GM21619 (cell line): ENCODE measurements around the gene ZNF200.
"Not testable (repeated sequence)": the region's sequence is repeated elsewhere in the genome, so short reads cannot be mapped to it uniquely, and the experiment has no call there.

Experiments used
- ATAC-seq: cut with Tn5 transposase; IDR thresholded peaks from one replicate; pipeline ENCODE4 v1.9.1; 2021; ENCODE audit not compliant: unreplicated experiment

ZNF200 gene

DNA sequence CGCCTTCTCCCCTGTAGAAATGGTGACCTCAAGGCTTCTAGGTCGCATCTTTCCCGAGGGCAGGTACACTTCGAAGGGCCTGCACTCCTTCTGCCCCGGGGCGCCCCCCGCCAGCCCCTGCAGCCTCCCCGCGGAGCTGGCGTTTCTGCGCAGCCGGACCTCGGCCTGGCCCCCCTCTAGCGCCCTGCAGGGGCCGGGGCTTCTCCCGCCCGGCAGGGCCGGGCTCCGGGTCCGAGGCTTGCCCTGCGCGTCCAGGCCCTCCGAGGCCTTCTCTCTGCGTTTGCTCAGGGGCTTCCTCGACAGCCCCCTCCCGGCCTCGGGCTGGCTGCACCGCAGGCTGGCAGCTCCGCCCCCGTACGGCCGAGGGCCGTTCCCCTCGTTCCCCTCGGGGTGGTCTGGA lies 19.4 kb upstream of the ZNF200 start:
- ATAC-seq: no peak

DNA sequence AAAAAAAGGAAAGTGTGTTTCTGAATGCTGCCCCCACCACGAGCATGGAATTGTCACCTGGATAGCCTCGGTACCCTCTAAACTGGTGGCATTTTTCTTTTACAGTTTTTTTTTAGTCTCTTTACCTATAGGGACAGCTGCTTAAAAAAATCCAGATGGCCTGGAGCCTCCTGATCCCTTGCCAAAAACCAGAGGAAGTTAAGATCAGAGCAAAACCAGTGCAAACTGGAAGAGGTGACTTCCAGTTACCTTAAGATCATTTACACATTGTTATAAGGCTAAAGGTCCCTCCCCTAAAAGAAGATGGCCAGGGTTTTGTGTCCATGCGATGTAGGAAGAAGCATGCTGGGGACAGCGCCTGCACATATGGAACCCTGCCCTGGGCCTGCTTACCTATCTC lies 18.0 kb upstream of the ZNF200 start:
- ATAC-seq: no peak

DNA sequence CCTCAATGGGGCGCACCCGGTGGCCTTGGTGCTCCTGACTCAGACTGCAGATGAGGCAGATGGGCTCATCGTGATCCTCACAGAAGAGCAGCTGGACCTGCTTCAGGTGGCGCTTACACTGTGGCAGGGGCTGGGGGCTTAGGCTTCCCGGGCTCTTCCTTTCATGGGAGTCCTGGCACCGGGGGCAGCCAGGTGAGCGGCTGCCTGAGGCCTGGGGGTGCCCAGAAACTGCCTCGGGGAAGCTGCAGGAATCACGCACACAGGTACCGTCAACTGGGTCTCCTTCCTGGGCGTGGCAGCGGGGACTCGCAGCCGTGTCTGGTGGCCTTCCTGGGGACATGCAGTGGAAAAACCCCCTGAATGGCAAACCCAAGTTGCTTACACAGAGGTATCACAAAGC lies 14.5 kb upstream of the ZNF200 start:
- ATAC-seq: no peak

DNA sequence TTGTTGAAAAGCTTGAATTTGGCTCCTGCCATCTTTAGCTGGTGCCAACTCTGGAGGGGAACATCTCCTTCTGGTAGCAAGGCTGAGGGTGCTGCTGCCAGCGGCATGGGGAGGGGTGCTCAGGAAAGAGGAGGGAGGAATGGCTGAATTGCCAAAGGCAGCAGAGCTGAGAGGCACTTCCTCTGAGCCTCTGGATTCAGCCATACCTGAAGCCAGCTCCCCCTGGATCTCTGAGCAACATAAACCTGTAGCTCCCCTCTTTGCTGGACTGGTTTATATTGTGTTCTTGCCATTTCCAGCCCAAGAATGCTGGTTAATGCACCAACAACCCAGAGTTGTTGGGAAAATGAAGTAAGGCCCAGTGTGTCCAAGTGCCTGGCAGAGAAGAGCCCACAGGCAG lies 14.1 kb upstream of the ZNF200 start:
- ATAC-seq: no peak

DNA sequence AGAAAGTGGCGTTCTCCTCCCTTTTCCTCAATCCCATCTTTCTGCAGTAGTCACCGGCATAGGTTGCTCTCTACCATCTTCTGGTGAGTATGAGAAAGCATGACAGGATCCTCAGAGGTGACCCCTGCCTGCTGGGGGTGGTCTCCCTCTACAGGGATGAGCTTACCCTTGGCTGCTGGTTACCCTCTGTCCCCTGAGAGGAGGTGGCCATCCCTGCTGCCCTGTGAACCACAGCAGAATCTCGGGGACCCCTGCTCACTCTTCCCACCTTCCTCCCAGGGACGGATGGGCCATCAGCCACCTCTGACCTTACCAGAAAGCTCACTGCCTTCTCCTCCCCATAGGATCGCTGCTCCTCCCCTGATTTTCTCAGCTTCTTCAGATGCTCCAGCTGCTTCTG lies 13.6 kb upstream of the ZNF200 start:
- no peak for ATAC-seq

DNA sequence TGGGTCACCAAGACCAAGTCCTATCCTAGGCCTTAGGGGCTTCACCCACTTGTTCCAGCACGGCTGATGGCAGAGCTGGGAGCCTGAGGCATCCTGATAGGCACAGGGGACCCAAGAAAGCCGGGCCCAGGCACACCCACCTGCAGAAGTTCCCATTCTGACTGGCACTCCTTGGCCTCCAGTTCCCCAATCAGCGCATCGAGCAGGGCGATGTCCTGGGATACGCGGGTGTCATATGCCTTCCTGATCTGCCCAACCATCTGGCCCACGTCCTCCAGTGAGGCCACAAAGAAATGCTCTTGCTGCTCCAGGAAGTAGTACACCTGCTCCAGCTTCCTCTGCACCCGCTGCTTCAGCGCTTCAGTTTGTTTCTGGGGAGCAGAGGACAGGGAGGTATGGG lies 11.9 kb upstream of the ZNF200 start:
- ATAC-seq: no peak

DNA sequence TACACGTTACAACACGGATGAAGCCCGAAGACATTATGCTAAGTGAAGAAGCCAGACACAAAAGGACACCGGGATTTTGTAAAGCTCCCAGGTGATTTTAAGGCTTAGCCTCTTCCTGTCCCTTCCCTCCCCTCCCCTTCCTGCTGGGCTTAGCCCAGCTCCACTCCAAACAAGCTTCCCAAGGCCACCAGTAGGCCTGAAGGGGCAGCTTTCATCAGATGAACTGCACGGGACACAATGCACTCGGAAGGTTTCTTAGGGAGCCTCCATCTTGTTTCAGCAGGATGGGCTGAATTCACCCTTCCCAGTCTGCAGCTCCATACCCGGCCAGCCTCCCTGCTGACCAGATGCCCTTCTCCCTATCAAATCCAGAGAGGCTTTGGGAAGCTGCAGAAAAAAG lies 11.0 kb upstream of the ZNF200 start:
- ATAC-seq: no peak

DNA sequence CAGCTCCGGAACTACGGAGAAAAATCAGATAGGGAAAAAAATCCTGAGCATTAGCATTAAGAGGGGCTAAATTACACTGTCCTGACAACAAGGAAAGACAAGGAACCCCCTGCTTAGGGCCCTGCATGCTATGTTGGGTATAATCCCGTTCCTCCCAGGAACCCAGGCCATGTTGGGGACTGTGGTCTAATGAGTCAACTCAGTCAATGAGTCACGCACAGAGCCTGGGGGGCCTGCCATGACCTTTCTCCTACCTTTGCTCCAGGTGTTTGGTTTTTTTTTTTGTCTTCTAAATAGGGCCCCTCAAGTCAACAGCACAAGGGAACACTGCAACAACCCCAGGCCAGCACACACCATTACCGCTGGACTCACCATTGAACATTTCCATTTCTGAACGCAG lies 8.9 kb upstream of the ZNF200 start:
- ATAC-seq: no peak

DNA sequence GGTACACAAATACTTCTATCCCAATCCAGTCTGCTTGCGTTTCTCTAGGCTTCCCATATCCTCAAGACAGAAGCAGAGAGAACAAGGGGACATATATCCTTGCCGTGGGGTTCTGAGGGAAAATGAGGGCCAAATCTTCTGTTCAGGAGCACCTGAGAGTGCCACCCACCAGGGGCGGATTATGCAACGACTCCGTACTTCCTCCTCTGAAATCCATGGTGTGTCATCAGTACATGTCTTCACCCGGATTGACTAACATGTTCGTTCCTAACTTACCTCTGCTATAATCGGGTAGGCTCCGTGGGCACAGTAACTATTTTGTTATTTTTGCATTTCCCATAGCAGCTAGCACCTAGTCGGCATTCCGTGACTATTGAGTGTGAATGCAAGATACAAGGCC lies 7.8 kb upstream of the ZNF200 start:
- ATAC-seq: no peak

DNA sequence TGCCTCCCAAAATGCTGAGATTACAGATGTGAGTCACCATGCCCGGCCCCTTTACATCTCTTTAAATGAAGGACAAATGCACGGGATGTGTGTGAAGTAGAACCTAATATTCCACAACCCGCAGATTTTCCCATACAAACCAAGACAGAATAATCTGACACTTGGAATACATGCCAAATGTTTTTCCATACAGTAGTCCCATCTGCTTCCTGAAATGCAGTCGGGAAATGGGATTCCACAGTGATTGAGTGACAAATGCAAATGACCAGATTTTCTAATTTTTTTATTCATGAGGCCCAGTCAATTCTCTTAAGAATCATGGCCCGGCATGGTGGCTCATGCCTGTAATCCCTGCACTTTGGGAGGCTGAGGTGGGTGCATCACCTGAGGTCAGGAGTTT lies 6.8 kb upstream of the ZNF200 start:
- no peak for ATAC-seq

DNA sequence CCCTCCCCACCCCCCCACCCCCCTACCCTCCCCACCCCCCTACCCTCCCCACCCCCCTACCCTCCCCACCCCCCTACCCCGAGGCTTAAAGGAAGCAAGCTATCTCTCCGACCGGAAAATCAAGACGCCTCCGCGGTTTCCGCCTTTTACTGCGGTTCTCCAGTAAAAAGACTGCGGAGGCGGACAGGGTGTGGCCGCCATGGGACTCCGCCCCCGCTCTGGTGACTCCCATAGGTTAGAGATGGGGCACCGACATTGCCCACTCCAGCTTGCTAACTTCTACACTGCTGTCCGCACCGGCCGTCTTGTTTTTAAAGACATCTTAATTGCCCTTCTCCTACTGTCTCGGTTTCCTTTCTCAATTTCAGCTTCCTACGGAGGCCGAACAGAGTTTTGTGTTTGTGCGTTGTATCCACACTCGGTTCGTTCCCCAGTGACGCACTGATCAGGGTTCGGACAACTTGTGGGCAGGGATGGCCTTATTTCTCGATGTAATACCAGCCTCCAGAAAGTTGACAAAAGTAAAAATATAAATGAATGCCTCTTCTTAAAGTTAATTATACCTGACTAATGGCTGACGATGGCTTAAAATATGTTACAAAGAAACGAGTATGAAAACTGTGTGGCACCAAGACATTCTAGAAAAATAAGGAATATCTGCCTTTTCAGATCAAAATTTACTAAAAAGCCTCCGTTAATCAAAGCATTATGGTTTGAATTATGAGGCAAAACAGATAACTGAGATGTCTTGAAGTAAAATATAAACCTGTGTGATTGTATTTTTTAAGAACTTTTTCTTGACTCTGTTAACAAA lies 1.1 kb upstream of the ZNF200 start:
- ATAC-seq: no peak

DNA sequence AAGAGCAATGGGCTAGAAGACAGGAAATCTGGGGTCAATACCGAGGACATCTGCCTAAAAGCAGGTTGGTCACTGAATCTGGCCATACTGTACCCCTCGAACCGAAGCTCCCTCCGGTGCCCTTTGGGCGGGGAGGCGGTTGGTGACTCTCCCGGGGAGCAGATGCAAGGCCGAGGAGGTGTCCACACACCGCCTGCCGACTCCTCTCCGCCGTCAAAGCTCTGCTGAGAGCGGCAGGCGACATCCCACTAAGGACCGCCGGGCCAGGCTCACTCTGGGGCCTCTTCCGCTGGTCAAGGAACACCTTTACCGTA lies 458 bp downstream of the ZNF200 start:
- ATAC-seq: no peak

DNA sequence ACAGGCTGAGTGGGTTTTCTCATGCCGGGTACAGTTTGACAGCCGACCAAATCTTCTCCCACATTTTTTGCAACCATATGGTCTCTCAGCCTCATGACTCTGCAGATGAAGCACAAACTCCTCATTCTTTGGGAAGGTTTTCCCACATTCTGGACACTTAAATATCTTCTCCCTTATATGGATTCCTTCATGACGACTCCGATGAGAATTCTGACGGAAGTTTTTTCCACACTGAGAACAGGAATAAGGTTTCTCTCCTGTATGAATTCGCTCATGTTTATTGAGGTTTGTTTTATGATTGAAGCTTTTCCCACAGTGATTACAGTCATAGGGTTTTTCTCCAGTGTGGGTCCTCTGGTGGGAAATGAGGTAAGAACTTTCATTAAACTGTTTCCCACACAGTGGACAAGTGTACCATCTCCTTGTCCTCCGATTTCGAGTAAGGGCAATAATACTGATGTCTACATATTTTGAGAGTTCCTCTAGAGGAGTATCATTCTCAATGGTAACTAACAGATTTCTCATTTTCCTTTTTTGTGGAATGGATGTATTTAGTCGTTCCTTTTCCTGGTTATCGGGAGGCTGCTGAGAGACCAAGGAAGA lies 10.9 kb downstream of the ZNF200 start:
- no peak for ATAC-seq

DNA sequence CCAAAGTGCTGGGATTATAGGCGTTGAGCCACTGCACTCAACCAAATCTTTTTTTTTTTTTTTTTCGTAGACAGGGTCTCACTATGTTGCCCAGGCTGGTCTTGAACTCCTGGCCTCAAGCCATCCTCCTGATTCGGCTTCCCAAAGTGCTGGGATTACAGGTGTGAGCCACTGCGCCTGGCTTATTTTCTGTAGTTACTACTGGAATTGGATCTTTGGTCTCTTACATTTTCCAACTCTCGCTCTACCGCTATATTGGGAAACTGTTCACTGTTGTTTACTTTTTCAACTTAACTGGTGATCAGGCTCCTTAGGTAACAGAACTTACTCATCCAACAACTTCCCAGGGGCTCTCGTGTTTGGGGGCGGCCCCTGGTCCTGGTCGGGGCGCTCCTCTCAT lies 14.1 kb downstream of the ZNF200 start:
- no peak for ATAC-seq

DNA sequence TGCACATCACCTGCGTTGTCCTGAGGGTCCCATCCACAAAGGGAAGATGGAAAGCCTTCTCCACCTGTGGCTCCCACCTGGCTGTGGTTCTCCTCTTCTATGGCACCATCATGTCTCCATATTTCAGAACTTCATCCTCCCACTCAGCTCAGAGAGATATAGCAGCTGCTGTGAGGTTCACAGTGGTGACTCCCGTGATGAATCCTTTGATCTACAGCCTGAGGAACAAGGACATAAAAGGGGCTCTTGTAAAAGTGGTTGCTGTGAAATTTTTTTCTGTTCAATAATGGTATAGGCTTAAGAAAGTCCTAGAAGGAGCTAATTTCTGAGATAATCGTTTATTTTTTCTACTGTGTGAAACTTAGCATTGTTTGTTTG lies 18.7 kb downstream of the ZNF200 start:
- ATAC-seq: no peak

DNA sequence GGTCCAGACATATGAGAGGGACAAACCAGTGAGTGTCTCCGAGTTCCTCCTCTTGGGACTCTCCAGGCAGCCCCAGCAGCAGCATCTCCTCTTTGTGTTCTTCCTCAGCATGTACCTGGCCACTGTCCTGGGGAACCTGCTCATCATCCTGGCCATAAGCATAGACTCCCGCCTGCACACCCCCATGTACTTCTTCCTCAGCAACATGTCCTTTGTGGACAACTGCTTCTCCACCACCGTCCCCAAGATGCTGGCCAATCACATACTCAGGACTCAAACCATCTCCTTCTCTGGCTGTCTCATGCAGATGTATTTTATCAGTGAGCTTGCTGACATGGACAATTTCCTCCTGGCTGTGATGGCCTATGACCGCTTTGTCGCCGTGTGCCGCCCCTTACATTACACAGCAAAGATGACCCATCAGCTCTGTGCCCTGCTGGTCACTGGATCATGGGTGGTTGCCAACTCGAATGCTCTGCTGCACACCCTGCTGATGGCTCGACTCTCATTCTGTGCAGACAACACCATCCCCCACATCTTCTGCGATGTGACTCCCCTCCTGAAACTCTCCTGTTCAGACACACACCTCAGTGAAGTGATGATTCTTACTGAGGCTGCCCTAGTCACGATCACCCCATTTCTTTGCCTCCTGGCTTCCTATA lies 19.2 kb downstream of the ZNF200 start:
- ATAC-seq: no peak

DNA sequence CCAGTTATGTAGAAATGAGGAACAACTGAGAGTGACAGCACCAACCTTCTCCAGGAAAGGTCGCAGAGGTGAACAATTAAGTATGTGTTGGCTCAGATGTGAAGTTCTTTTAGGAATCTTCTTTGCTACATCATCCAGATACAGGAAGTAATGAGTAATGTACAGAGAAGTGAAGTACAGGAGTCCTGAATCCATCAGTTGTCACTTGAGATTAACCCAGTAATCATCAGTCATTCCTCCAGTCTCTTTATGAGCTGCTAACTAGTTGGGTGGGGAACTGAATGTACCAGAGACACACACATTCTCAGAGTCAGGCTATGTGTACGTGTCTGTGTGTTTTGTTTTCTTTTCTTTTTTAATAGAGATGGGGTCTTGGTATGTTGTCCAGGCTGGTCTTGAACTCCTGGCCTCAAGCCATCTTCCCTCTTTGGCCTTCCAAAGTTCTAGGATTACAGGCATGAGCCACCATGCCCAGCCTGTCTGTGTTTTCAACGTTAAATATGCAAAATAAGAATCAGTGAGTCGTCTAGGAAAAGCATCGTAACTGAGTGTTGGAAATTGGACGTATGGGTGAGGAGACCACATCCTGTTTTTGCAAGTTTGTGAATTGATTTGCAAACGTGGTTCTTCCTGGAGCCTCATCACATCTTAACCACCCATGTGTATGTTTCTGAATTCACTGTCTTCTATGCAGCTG lies 19.9 kb downstream of the ZNF200 start:
- ATAC-seq: no peak

DNA sequence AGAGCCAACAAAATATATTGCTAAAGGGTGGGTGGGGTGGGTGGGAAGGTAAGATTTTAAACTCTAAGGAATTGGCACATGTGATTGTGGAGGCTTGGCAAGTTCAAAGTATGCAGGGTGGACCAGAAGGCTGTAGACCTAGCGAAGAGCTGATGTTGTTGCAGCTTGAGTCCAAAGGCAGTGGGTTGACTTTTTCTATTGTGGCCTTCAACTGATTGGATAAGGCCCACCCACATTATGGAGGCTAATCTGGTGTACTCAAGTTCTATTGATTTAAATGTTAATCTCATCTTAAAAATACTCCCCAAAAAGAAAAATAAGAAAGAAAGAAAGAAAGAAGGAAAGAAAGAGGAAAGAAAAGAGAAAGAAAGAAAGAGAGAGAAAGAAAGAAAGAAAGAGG lies 22.4 kb downstream of the ZNF200 start:
- ATAC-seq: no peak

DNA sequence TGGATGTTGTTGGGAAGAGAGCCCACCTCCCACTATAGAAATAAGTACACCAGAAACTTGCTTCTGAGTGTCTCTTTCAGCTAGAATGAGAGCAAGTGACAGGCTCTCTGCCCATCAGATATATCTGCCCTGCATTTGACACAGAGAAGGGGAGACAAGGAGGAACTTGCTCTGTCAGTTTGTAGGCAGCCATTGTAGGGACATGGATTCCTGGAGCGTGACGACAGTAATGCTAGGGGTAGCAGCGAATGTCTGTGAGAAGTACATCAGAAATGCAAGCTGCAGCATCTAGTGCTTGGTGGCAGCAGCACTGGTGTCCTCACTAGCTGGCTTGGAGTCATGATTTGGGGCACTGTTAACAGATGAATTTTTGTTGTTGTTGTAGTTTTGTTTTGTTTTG lies 23.0 kb downstream of the ZNF200 start:
- ATAC-seq: no peak

DNA sequence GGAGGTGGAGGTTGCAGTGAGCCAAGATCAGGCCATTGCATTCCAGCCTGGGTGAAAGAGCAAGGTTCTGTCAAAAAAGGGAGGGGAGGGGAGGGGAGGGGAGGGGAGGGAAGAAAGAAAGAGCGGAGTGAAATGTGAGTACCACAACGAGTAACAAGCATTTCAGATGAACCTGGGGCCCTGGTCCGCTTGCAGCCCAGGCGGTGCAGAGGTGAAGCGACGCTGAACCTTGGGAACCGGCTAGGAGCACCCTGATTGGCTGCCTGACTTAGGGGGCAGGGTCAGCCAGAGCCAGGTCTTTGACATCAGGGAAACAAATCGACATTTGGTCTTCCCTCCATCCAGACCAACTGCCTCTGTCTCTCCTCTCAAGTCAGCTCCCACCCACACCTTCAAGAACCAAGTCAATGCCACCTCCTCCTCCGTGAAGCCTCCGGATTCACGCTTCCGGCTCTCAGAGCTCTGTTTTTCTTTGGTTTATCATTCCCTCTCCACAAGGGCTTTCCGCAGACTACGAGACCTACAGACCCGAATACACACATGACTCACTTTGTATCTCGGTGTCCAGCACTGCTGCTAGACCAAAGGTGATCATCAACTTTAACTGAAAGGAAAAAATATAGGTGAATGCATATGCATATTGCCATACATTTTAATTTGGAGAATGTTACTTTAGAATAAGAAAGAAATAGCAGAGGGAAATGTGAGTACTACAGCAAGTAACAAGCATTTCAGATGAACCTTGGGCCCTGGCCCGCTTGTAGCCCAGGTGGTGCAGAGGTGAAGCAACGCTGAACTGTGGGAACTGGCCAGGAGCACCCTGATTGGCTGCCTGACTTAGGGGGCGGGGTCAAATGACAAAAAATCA lies 27.6 kb downstream of the ZNF200 start:
- no peak for ATAC-seq

DNA sequence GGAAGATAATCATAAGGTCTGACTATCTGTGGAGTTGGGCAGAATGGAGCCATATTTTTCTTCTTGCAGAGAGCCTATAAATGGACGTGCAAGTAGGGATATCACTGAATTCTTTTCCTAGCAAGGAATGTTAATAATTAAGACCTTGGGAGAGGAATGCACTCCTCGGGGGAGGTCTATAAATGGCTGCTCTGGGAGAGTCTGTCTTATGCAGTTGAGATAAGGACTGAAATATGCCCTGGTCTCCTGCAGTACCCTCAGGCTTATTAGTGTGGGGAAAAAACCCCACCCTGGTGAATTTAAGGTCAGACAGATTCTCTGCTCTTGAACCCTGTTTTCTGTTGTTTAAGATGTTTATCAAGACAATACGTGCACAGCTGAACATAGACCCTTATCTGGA lies 29.0 kb downstream of the ZNF200 start:
- not testable (repeated sequence) for ATAC-seq
